Vagina (tissue), 2 donors: ENCODE data around the gene MUC6.

Source experiments
- POLR2A ChIP-seq, 2 donors: fragments of 450-650 bp; IDR thresholded peaks; one replicate each; pipeline ENCODE4 v1.6.1; 2017; ENCODE audit warnings: antibody characterized with exemption in 2 of 2, mild to moderate bottlenecking in 2 of 2, moderate library complexity in 2 of 2
- POLR2AphosphoS5 ChIP-seq, 2 donors: sonication (generic); formaldehyde crosslinking; IDR thresholded peaks; one replicate each; pipeline ENCODE4 v1.9.0; 2017; ENCODE audit warnings: antibody characterized with exemption in 2 of 2, mild to moderate bottlenecking in 2 of 2, low read depth in 1 of 2; ENCODE audit not compliant: insufficient read depth in 1 of 2
- TF ChIP-seq, protein P1 (sequence below), 3 experiments: fragments of 450-650 bp in 2 of 3; fragments of 200-600 bp in 1 of 3; sonication (generic) in 1 of 3; IDR thresholded peaks; one replicate each; pipeline ENCODE4 v1.5.1; 2017 to 2019; ENCODE audit warnings: antibody characterized with exemption in 3 of 3, mild to moderate bottlenecking in 2 of 3, moderate library complexity in 2 of 3

DNA sequence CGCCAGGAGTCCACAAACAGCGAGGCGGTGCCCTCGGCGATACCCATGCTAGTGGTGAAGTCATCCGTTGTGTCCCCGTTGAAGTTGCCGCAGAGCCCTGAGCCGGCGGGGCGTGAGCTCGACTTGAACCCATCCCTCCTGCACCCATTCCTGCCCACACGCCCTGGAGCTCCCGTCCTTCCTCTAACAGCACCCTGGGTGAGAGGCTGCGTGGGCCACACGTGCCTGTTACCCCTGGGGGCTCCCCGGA is 8.3 kb downstream of the MUC6 start:
- TF ChIP-seq POLR2A (IDR thresholded peaks at IDR 0.05) (no peak), POLR2AphosphoS5 (IDR thresholded peaks at IDR 0.05; ENCODE audit: insufficient read depth in 1 of 2, low read depth in 1 of 2) (no peak)
- TF ChIP-seq, protein P1, sequence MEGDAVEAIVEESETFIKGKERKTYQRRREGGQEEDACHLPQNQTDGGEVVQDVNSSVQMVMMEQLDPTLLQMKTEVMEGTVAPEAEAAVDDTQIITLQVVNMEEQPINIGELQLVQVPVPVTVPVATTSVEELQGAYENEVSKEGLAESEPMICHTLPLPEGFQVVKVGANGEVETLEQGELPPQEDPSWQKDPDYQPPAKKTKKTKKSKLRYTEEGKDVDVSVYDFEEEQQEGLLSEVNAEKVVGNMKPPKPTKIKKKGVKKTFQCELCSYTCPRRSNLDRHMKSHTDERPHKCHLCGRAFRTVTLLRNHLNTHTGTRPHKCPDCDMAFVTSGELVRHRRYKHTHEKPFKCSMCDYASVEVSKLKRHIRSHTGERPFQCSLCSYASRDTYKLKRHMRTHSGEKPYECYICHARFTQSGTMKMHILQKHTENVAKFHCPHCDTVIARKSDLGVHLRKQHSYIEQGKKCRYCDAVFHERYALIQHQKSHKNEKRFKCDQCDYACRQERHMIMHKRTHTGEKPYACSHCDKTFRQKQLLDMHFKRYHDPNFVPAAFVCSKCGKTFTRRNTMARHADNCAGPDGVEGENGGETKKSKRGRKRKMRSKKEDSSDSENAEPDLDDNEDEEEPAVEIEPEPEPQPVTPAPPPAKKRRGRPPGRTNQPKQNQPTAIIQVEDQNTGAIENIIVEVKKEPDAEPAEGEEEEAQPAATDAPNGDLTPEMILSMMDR (IDR thresholded peaks at IDR 0.05), result no peak
